ENCODE data around the gene PRPF19.

The PRPF19 gene

GRCh38 chr11:60874421-60875365 is 31.7 kb downstream of the PRPF19 start:
- DNase-seq (ENCODE audit: low spot score), result no peak

GRCh38 chr11:60873533-60873932 is 32.9 kb downstream of the PRPF19 start:
- DNase-seq (ENCODE audit: low spot score), result no peak

- DNase-seq (ENCODE audit: low spot score), result no peak
Observed at GRCh38 chr11:60872961-60873524, 33.3 kb downstream of the PRPF19 start.

- no peak for DNase-seq (ENCODE audit: low spot score)
Observed at GRCh38 chr11:60872124-60872960, 34.0 kb downstream of the PRPF19 start.

GRCh38 chr11:60871378-60872061 is 34.9 kb downstream of the PRPF19 start:
- DNase-seq (ENCODE audit: low spot score), result no peak

- no peak for DNase-seq (ENCODE audit: low spot score)
Observed at GRCh38 chr11:60870733-60871377, 35.5 kb downstream of the PRPF19 start.

GRCh38 chr11:60870276-60870675 is 36.1 kb downstream of the PRPF19 start:
- no peak for DNase-seq (ENCODE audit: low spot score)

- DNase-seq (ENCODE audit: low spot score), result no peak
Observed at GRCh38 chr11:60869451-60869825, 36.9 kb downstream of the PRPF19 start.

GRCh38 chr11:60868682-60869450 is 37.5 kb downstream of the PRPF19 start:
- no peak for DNase-seq (ENCODE audit: low spot score)

- DNase-seq (ENCODE audit: low spot score), result no peak
Observed at GRCh38 chr11:60867871-60868681, 38.3 kb downstream of the PRPF19 start.

- no peak for DNase-seq (ENCODE audit: low spot score)
Observed at GRCh38 chr11:60866911-60867870, 39.2 kb downstream of the PRPF19 start, which contains the start of gene ZP1. Gene ZP1 (plus strand): TSS chr11:60867542. CDS start chr11:60867562, 20 bp downstream.

- DNase-seq (ENCODE audit: low spot score), result no peak
Observed at GRCh38 chr11:60864856-60865513, 41.4 kb downstream of the PRPF19 start.

GRCh38 chr11:60863550-60864521 is 42.5 kb downstream of the PRPF19 start:
- no peak for DNase-seq (ENCODE audit: low spot score)

- DNase-seq (ENCODE audit: low spot score), result no peak
Observed at GRCh38 chr11:60862171-60862570, 44.2 kb downstream of the PRPF19 start.

GRCh38 chr11:60860943-60861342 is 45.4 kb downstream of the PRPF19 start:
- no peak for DNase-seq (ENCODE audit: low spot score)

GRCh38 chr11:60859616-60860250 is 46.7 kb downstream of the PRPF19 start:
- no peak for DNase-seq (ENCODE audit: low spot score)
